B cell (primary cell): Measurements from ENCODE around the gene NIPSNAP2. TPM values are rescaled to one million over a fixed set of nuclear protein-coding genes. Genes with fewer than 3 reads are reported as not detected.
"Not testable (repeated sequence)": the region's sequence is repeated elsewhere in the genome, so short reads cannot be mapped to it uniquely, and the experiment has no call there.

Experiments
- ATAC-seq: fragments of 200-7000 bp; cut with Tn5 transposase; one replicate; pipeline ENCODE4 v1.10.0; 2021; ENCODE audit warnings: low read depth, mild to moderate bottlenecking, moderate number of reproducible peaks, moderate library complexity
- CTCF ChIA-PET: fragments of 350-600 bp; sonication (Branson Sonifier 250); formaldehyde crosslinking; loops from one replicate; lab custom pipeline; 2021; ENCODE audit warnings: antibody characterized with exemption, inconsistent platforms; lab: Charles Lee
- POLR2A ChIA-PET: fragments of 350-600 bp; sonication (Branson Sonifier 250); formaldehyde crosslinking; loops from one replicate; lab custom pipeline; 2021; ENCODE audit warnings: antibody characterized with exemption; lab: Charles Lee
- DNase-seq: peaks from one replicate; pipeline ENCODE4 v3.0.0; 2013
- H2AFZ ChIP-seq: 2 replicates; pipeline ENCODE4 v1.6.1; 2012; ENCODE audit warnings: mild to moderate bottlenecking, low read depth, low read length; ENCODE audit not compliant: insufficient read depth, poor library complexity, severe bottlenecking
- H3K27ac ChIP-seq, 2 donors: 1 replicate in 1 of 2; 2 replicates in 1 of 2; pipeline ENCODE4 v1.5.1; 2012 to 2013; ENCODE audit warnings: low read length in 2 of 2, mild to moderate bottlenecking in 2 of 2, moderate library complexity in 1 of 2
- H3K27me3 ChIP-seq, 4 experiments: fragments of 200-600 bp in 1 of 4; sonication (generic) in 1 of 4; replicated peaks in 1 of 4; 1 replicate in 2 of 4; 2 replicates in 2 of 4; pipeline versions ENCODE4 v1.6.1 to v1.7.0; 2013 to 2016; ENCODE audit warnings: low read length in 3 of 4, mild to moderate bottlenecking in 2 of 4, mixed read lengths in 1 of 4, moderate library complexity in 1 of 4; ENCODE audit not compliant: insufficient read depth in 4 of 4, control insufficient read depth in 3 of 4; ENCODE audit errors: control extremely low read depth in 1 of 4
- H3K36me3 ChIP-seq, 2 experiments: replicated peaks in 1 of 2; 1 replicate in 1 of 2; 2 replicates in 1 of 2; pipeline versions ENCODE4 v1.6.1 to v1.7.1; 2013; ENCODE audit warnings: low read length in 1 of 2; ENCODE audit not compliant: insufficient read depth in 2 of 2, control insufficient read depth in 1 of 2; ENCODE audit errors: control extremely low read depth in 1 of 2, extremely low read depth in 1 of 2
- H3K4me1 ChIP-seq, 2 donors: fragments of 200-600 bp in 1 of 2; sonication (generic) in 1 of 2; 1 replicate in 1 of 2; 2 replicates in 1 of 2; pipeline versions ENCODE4 v1.5.1 to v1.6.1; 2013 to 2017; ENCODE audit warnings: low read length in 2 of 2; ENCODE audit not compliant: control insufficient read depth in 2 of 2, insufficient read depth in 2 of 2
- H3K4me2 ChIP-seq: replicated peaks from 2 replicates; pipeline ENCODE3; 2012; ENCODE audit warnings: mild to moderate bottlenecking, low read depth, low read length; ENCODE audit not compliant: poor library complexity, severe bottlenecking
- H3K4me3 ChIP-seq, 5 experiments: fragments of 200-600 bp in 1 of 5; sonication (generic) in 1 of 5; 1 replicate in 3 of 5; 2 replicates in 2 of 5; pipeline versions ENCODE4 v1.5.1 to v1.7.0; 2011 to 2016; ENCODE audit warnings: low read length in 4 of 5, mild to moderate bottlenecking in 4 of 5, low read depth in 2 of 5, control low read depth in 1 of 5, moderate library complexity in 1 of 5; ENCODE audit not compliant: insufficient read depth in 1 of 5; ENCODE audit errors: control extremely low read depth in 1 of 5, extremely low read depth in 1 of 5
- H3K79me2 ChIP-seq: fragments of 200-600 bp; sonication (generic); one replicate; pipeline ENCODE4 v1.6.0; 2016; ENCODE audit warnings: low read length; ENCODE audit not compliant: control insufficient read depth, insufficient read depth
- H3K9ac ChIP-seq: fragments of 200-600 bp; sonication (generic); 2 replicates; pipeline ENCODE4 v1.6.1; 2017; ENCODE audit warnings: mild to moderate bottlenecking, low read length, moderate library complexity
- H3K9me3 ChIP-seq, 3 donors: one replicate each; pipeline versions ENCODE4 v1.6.1 to v1.7.1; 2013; ENCODE audit warnings: low read length in 2 of 3; ENCODE audit not compliant: control insufficient read depth in 2 of 3, insufficient read depth in 1 of 3; ENCODE audit errors: control extremely low read depth in 1 of 3
- H4K20me1 ChIP-seq: 2 replicates; pipeline ENCODE4 v1.6.0; 2012; ENCODE audit warnings: mild to moderate bottlenecking, low read length; ENCODE audit not compliant: insufficient read depth, control insufficient read depth, poor library complexity, severe bottlenecking
- H3K27ac Mint-ChIP-seq: one replicate; pipeline ENCODE4 v1.8.0; 2021; ENCODE audit warnings: mixed read lengths
- H3K27me3 Mint-ChIP-seq: one replicate; pipeline ENCODE4 v1.8.0; 2021; ENCODE audit warnings: mixed read lengths
- H3K4me1 Mint-ChIP-seq: one replicate; pipeline ENCODE4 v1.8.0; 2021; ENCODE audit warnings: mixed read lengths
- H3K4me3 Mint-ChIP-seq: one replicate; pipeline ENCODE4 v1.8.0; 2021; ENCODE audit warnings: mixed read lengths
- H3K9me3 Mint-ChIP-seq: one replicate; pipeline ENCODE4 v1.8.0; 2022; ENCODE audit warnings: mixed read lengths; ENCODE audit not compliant: insufficient read depth
- CTCF ChIP-seq: fragments of 200-600 bp; IDR thresholded peaks from one replicate; pipeline ENCODE4 v1.8.0; 2022; ENCODE audit warnings: antibody characterized with exemption, mild to moderate bottlenecking
- EZH2 ChIP-seq: IDR thresholded peaks from 2 replicates; pipeline ENCODE4 v1.6.1; 2012; ENCODE audit warnings: borderline replicate concordance, low read depth, mild to moderate bottlenecking, moderate library complexity, low read length; ENCODE audit not compliant: insufficient read depth, poor library complexity, severe bottlenecking
- WGBS: methylation state at CpG from one replicate; pipeline ENCODE4 v1.1.5; 2013; ENCODE audit warnings: missing lambda C conversion rate; ENCODE audit not compliant: insufficient coverage; 5-methylcytosine and 5-hydroxymethylcytosine counted together
- intact Hi-C: fragments of 100-400 bp; cut with micrococcal nuclease; formaldehyde crosslinking; loops from one replicate; pipeline ENCODE4 v1.10.0; 2022
- polyA plus RNA-seq: library from polyadenylated mRNA; depleted of rRNA; stranded (reverse); fragments of >200 nt; gene quantifications from 2 replicates; pipeline ENCODE4 v1.2.3, GENCODE V29; 2012
- total RNA-seq, 2 donors: library from RNA; stranded (reverse); fragments of 120-200 nt in 1 of 2; gene quantifications; 1 replicate in 1 of 2; 2 replicates in 1 of 2; pipeline versions ENCODE4 v1.2.3 to v1.2.4, GENCODE V29; 2013 to 2022

Gene NIPSNAP2
- total and polyA plus RNA-seq, 2 donors (not counting 1 experiment from before 2014, with no cell fraction given), result 19.6 to 40.4 TPM

DNA sequence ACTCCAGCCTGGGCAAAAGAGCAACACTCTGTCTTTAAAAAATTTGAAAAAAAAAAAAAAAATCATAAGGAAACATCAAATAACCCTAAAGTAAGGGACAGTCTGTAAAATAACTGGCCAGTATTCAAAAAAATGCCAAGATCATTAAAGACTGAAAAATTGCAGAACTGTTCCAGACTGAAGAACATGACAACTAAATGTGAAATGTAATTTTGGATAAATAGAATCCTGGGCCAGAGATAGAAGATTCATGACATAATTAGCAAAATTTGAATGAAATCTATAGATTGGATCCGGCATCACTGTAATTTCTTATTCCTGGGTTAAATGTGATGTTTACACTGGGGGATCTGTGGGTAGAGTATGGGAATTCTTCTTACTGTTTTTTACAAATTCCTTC lies 83.9 kb downstream of the NIPSNAP2 start:
- Mint-ChIP-seq H3K27ac (no peak overlapping the region), H3K9me3 (no peaks in the 10 kb centered on the region), H3K4me1 (peaks cover 23% of the 10 kb centered on the region), H3K4me3 (no peak overlapping the region), H3K27me3 (no peaks in the 10 kb centered on the region)
- TF ChIP-seq EZH2, result no peak
- TF ChIP-seq CTCF, result no peak
- Histone ChIP-seq H4K20me1 (no peaks in the 10 kb centered on the region), H3K9me3 (no peaks in the 10 kb centered on the region), H3K27me3 (no peaks in the 10 kb centered on the region), H3K79me2 (peaks cover 17% of the 10 kb centered on the region), H3K36me3 (peaks cover 0 to 3% of the 10 kb centered on the region in 2 experiments), H2AFZ (no peak overlapping the region), H3K9ac (no peak overlapping the region), H3K27ac (no peak overlapping the region), H3K4me2 (no peak overlapping the region), H3K4me3 (no peak overlapping the region), H3K4me1 (peaks cover 17 to 24% of the 10 kb centered on the region in 2 donors)
- WGBS, result 100% methylated on average over 1 of the region's 1 CpG
- ATAC-seq (no peak), DNase-seq (no peak)
- CTCF ChIA-PET, result no interaction called here
- intact Hi-C loops, result no loop called here
- POLR2A ChIA-PET, result no interaction called here

GRCh38 chr7:56048763-56049162 lies 84.4 kb downstream of the NIPSNAP2 start:
- H3K9me3 Mint-ChIP-seq, H3K27me3 Mint-ChIP-seq, H4K20me1 ChIP-seq, CTCF ChIA-PET, H3K36me3 ChIP-seq, H3K9me3 ChIP-seq, intact Hi-C loops, H2AFZ ChIP-seq, DNase-seq, H3K27me3 ChIP-seq, H3K4me2 ChIP-seq, H3K27ac Mint-ChIP-seq, ATAC-seq, H3K4me3 ChIP-seq, H3K4me3 Mint-ChIP-seq, H3K9ac ChIP-seq, POLR2A ChIA-PET, H3K27ac ChIP-seq: not testable (repeated sequence)
- Histone ChIP-seq H3K79me2 (peaks cover 21% of the 10 kb centered on the region), H3K4me1 (peaks cover 17 to 25% of the 10 kb centered on the region in 2 donors)
- H3K4me1 Mint-ChIP-seq, result peaks cover 24% of the 10 kb centered on the region
- 81% methylated on average over 3 of the region's 8 CpGs for WGBS

Other genes with a start within 250 kb of the NIPSNAP2 start
- not detected in 2 replicates for gene SEPTIN14, start 101.8 kb upstream of the NIPSNAP2 start, total RNA-seq
- gene SEPTIN14, start 101.8 kb upstream of the NIPSNAP2 start, polyA plus RNA-seq, result not detected in 2 replicates
- gene ZNF713, start 77.1 kb upstream of the NIPSNAP2 start, total RNA-seq, result 4.3 and 4.8 TPM in 2 replicates
- 0.88 and 1.2 TPM in 2 replicates for gene ZNF713, start 77.1 kb upstream of the NIPSNAP2 start, polyA plus RNA-seq
- 10.3 and 13.0 TPM in 2 replicates for gene MRPS17, start 12.7 kb upstream of the NIPSNAP2 start, total RNA-seq
- 4.2 and 5.1 TPM in 2 replicates for gene MRPS17, start 12.7 kb upstream of the NIPSNAP2 start, polyA plus RNA-seq
- 4.1 and 6.2 TPM in 2 replicates for gene PSPH, start 86.9 kb downstream of the NIPSNAP2 start, total RNA-seq
- gene PSPH, start 86.9 kb downstream of the NIPSNAP2 start, polyA plus RNA-seq, result 1.9 and 2.0 TPM in 2 replicates
- gene CCT6A, start 87.2 kb downstream of the NIPSNAP2 start, total RNA-seq, result 71.3 and 79.0 TPM in 2 replicates
- gene CCT6A, start 87.2 kb downstream of the NIPSNAP2 start, polyA plus RNA-seq, result 40.3 and 55.3 TPM in 2 replicates
- 112 and 115 TPM in 2 replicates for gene SUMF2, start 99.7 kb downstream of the NIPSNAP2 start, total RNA-seq
- gene SUMF2, start 99.7 kb downstream of the NIPSNAP2 start, polyA plus RNA-seq, result 101 TPM in 2 replicates
- gene PHKG1, start 128.4 kb downstream of the NIPSNAP2 start, total RNA-seq, result 3.3 and 4.0 TPM in 2 replicates
- 1.9 and 2.1 TPM in 2 replicates for gene PHKG1, start 128.4 kb downstream of the NIPSNAP2 start, polyA plus RNA-seq
- 166 and 168 TPM in 2 replicates for gene CHCHD2, start 141.9 kb downstream of the NIPSNAP2 start, total RNA-seq
- 246 and 286 TPM in 2 replicates for gene CHCHD2, start 141.9 kb downstream of the NIPSNAP2 start, polyA plus RNA-seq
- gene NUPR2, start 151.8 kb downstream of the NIPSNAP2 start, total RNA-seq, result not detected in 2 replicates
- gene NUPR2, start 151.8 kb downstream of the NIPSNAP2 start, polyA plus RNA-seq, result not detected in 2 replicates